Tongue (tissue), 3 donors: ENCODE results near the gene PAK2. TPM values are rescaled to one million over a fixed set of nuclear protein-coding genes. Genes with fewer than 3 reads are reported as not detected.
"Not testable (repeated sequence)": the region's sequence is repeated elsewhere in the genome, so short reads cannot be mapped to it uniquely, and the experiment has no call there.

ENCODE experiments used
- DNase-seq: peaks from one replicate; pipeline ENCODE4 v3.0.0-alpha.2; 2015
- small RNA-seq: library from RNA; depleted of rRNA; stranded (forward); fragments of <200 nt; gene quantifications from one replicate; pipeline ENCODE3, GENCODE V24; 2014; ENCODE audit warnings: low replicate concordance
- total RNA-seq: library from RNA; depleted of rRNA; stranded (reverse); fragments of >200 nt; gene quantifications from one replicate; pipeline ENCODE4 v1.2.3, GENCODE V29; 2014

Gene PAK2
- total RNA-seq, 1 donor from 2014 or later, result 50.9 TPM

- not testable (repeated sequence) for DNase-seq
These were observed 104.9 kb downstream of the PAK2 start for GRCh38 chr3:196844235-196845219.

- not testable (repeated sequence) for DNase-seq
These were observed 108.7 kb downstream of the PAK2 start for GRCh38 chr3:196848375-196848774.

DNA sequence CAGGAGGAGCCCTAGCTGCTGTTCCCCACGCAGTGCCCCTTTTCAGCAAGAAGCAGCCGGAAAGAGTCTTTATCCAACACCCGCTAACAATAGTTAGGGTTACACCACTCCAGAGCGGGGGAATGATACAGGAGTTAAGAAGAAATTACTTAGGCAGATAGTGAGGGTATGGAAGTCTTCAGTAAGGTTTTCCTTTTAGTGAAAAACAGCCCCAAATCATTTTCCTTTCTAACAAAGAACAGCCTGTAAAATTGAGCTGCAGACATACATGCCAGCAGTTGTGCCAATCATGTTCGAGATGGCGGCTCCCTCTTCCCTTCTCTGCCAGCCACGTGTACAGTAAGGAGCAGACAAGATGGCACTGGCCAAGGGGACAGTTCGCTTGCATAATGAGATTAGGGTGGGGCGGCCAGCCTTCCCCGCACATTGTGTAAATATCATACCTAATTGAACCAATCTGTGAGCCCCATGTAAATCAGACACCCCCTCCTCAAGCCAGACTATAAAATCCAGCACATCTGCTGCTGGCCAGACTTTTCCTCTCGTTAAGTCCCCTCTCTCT lies 109.6 kb downstream of the PAK2 start:
- no peak for DNase-seq

GRCh38 chr3:196863000-196863399 lies 123.3 kb downstream of the PAK2 start:
- not testable (repeated sequence) for DNase-seq

DNA sequence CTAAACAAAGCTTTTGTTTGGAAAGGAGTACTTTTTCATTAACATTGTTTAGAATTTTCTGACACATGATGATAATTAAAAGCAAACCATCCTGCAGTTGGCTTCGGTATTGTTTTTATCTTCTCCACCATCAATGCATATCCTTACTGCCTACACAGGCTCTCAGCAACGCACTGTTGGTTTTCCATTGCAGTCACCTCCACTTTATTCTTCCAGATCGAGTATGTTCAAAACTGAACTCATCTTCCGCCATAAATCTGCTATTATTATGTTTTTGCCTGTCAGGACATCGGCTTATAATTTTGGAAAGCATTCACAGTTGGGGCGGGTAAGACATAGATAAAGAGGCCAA lies 127.5 kb downstream of the PAK2 start:
- DNase-seq, result no peak

GRCh38 chr3:196867507-196868296 lies 128.0 kb downstream of the PAK2 start, which contains the start of gene SENP5:
Gene SENP5, plus strand, starts transcription at chr3:196867920. Its CDS starts 17,262 bp downstream, at chr3:196885182.
- peak; percentile 96 for DNase-seq

- DNase-seq, result no peak
These were observed 128.6 kb downstream of the PAK2 start for GRCh38 chr3:196868297-196868661.

DNA sequence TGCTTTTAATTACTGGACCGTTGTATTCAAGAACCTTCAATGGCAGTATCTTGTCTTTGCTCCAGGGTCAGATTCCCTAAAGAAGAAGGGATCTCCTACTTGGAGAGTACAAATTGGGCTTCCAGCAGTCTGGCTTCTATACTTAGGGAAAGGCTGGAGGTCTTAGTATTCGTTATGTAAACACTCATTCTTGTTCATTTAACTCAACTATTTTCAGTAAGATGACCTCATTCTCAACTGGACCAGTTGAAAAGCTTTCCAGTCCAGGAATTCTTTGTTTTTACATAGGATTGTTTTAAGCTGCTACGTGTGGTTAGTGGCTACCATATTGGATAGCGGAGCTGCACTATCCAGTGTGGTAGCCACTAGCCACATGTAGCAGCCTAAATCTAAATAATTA lies 132.7 kb downstream of the PAK2 start:
- no peak for DNase-seq

DNA sequence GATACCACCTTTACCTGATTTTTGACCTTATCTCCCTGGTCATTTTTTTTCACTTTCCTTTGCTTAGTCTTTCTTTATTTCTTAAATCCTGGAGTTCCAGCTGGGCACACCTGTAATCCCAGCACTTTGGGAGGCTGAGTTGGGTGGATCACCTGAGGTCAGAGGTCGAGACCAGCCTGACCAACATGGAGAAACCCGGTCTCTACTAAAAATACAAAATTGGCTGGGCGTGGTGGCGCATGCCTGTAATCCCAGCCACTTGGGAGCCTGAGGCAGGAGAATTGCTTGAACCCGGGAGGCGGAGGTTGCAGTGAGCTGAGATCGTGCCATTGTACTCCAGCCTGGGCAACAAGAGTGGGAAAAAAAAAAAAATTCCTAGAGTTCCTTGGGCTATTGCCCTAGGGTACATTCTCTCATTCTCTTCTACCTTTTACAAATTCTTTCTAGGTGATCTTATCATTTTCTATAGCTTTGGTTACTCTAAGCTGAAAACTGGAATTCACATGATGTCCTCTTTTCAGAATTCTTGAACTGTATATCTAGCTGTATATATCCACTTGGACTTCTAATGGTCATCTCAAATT lies 134.9 kb downstream of the PAK2 start:
- DNase-seq, result not testable (repeated sequence)

- DNase-seq, result no peak
These were observed 135.6 kb downstream of the PAK2 start for GRCh38 chr3:196875258-196875657.

Small RNA genes lying within 50 kb of the gene (small RNA-seq; reads per million reads assigned to genes)
- gene RNU4-89P (not detected), gene RNU6-42P (not detected), gene RNU6-646P (not detected)

Other genes starting within 250 kb of the PAK2 start
- gene RNF168, start 236.1 kb upstream of the PAK2 start, total RNA-seq, result 18.8 TPM
- gene SMCO1, start 224.5 kb upstream of the PAK2 start, total RNA-seq, result 19.6 TPM
- gene WDR53, start 171.3 kb upstream of the PAK2 start, total RNA-seq, result 6.2 TPM
- gene FBXO45, start 171.2 kb upstream of the PAK2 start, total RNA-seq, result 16.0 TPM
- 3.9 TPM for gene NRROS, start 100.2 kb upstream of the PAK2 start, total RNA-seq
- gene CEP19, start 27.6 kb upstream of the PAK2 start, total RNA-seq, result 2.6 TPM
- gene PIGX, start 27.5 kb upstream of the PAK2 start, total RNA-seq, result 35.1 TPM
- gene SENP5, start 128.1 kb downstream of the PAK2 start, total RNA-seq, result 81.4 TPM
- gene NCBP2, start 202.7 kb downstream of the PAK2 start, total RNA-seq, result 45.7 TPM
- 2.4 TPM for gene PIGZ, start 229.0 kb downstream of the PAK2 start, total RNA-seq